ENCODE measurements around the gene KLC1. TPM values are rescaled to one million over a fixed set of nuclear protein-coding genes. Genes with fewer than 3 reads are reported as not detected.

KLC1 gene
- total RNA-seq, 1 experiment from 2014 or later: 163 TPM

GRCh38 chr14:103735022-103735421 is 106.0 kb downstream of the KLC1 start:
- no peak for DNase-seq (ENCODE audit: low spot score)
- Histone ChIP-seq H3K9me3 (ENCODE audit: low read depth, low read length, poor library complexity, severe bottlenecking) (no peaks in the 10 kb centered on the region), H3K27ac (ENCODE audit: low read depth, low read length, poor library complexity, severe bottlenecking) (no peak overlapping the region), H3K27me3 (replicated peaks; ENCODE audit: insufficient read depth, low read depth, low read length, poor library complexity) (no peaks in the 10 kb centered on the region), H3K4me3 (ENCODE audit: low read depth, low read length, poor library complexity, severe bottlenecking) (no peak overlapping the region), H3K36me3 (ENCODE audit: insufficient read depth, low read length, poor library complexity, severe bottlenecking) (peaks cover 16% of the 10 kb centered on the region), H3K4me1 (ENCODE audit: insufficient read depth, low read length, poor library complexity, severe bottlenecking) (no peaks in the 10 kb centered on the region)
- no peak for TF ChIP-seq CTCF (conservative IDR thresholded peaks at IDR 0.05; ENCODE audit: low read depth, low read length)
- TF ChIP-seq EZH2 (IDR thresholded peaks at IDR 0.05; ENCODE audit: borderline replicate concordance, low read depth, low read length, poor library complexity, severe bottlenecking): no peak
- no TSS peak for BruUV-seq (replicated peaks)
- ChIA-PET POLR2A (ENCODE audit: low non-redundant PET) (no interaction called here), CTCF (no interaction called here)
- intact Hi-C loops (cut with micrococcal nuclease; ENCODE audit: unreplicated experiment): no loop called here

- Histone ChIP-seq H3K4me1 (ENCODE audit: insufficient read depth, low read length, poor library complexity, severe bottlenecking) (no peaks in the 10 kb centered on the region), H3K27me3 (replicated peaks; ENCODE audit: insufficient read depth, low read depth, low read length, poor library complexity) (no peaks in the 10 kb centered on the region), H3K27ac (ENCODE audit: low read depth, low read length, poor library complexity, severe bottlenecking) (no peak overlapping the region), H3K9me3 (ENCODE audit: low read depth, low read length, poor library complexity, severe bottlenecking) (no peaks in the 10 kb centered on the region), H3K4me3 (ENCODE audit: low read depth, low read length, poor library complexity, severe bottlenecking) (no peak overlapping the region), H3K36me3 (ENCODE audit: insufficient read depth, low read length, poor library complexity, severe bottlenecking) (peaks cover 16% of the 10 kb centered on the region)
- CTCF ChIA-PET: interaction anchor here (0.6 kb wide), 1 partner anchor 101 kb away, joined by 5 read pairs; no protein-coding TSS in a partner anchor
- intact Hi-C loops (cut with micrococcal nuclease; ENCODE audit: unreplicated experiment): no loop called here
- TF ChIP-seq CTCF (conservative IDR thresholded peaks at IDR 0.05; ENCODE audit: low read depth, low read length) (no peak), EZH2 (IDR thresholded peaks at IDR 0.05; ENCODE audit: borderline replicate concordance, low read depth, low read length, poor library complexity, severe bottlenecking) (no peak)
- POLR2A ChIA-PET (ENCODE audit: low non-redundant PET): no interaction called here
- BruUV-seq (replicated peaks): no TSS peak
- DNase-seq (ENCODE audit: low spot score): no peak
Observed at GRCh38 chr14:103735439-103735814, 106.4 kb downstream of the KLC1 start.

GRCh38 chr14:103735815-103736545 is 107.0 kb downstream of the KLC1 start:
- H3K4me1 ChIP-seq (ENCODE audit: insufficient read depth, low read length, poor library complexity, severe bottlenecking): no peaks in the 10 kb centered on the region
- DNase-seq (ENCODE audit: low spot score): no peak
- no peaks in the 10 kb centered on the region for H3K9me3 ChIP-seq (ENCODE audit: low read depth, low read length, poor library complexity, severe bottlenecking)
- no peak overlapping the region for H3K4me3 ChIP-seq (ENCODE audit: low read depth, low read length, poor library complexity, severe bottlenecking)
- intact Hi-C loops (cut with micrococcal nuclease; ENCODE audit: unreplicated experiment): no loop called here
- peaks cover 16% of the 10 kb centered on the region for H3K36me3 ChIP-seq (ENCODE audit: insufficient read depth, low read length, poor library complexity, severe bottlenecking)
- POLR2A ChIA-PET (ENCODE audit: low non-redundant PET): no interaction called here
- CTCF ChIA-PET: interaction anchor here (0.6 kb wide), 1 partner anchor 100 kb away, joined by 5 read pairs; no protein-coding TSS in a partner anchor
- no peaks in the 10 kb centered on the region for H3K27me3 ChIP-seq (replicated peaks; ENCODE audit: insufficient read depth, low read depth, low read length, poor library complexity)
- BruUV-seq (replicated peaks): no TSS peak
- TF ChIP-seq EZH2 (IDR thresholded peaks at IDR 0.05; ENCODE audit: borderline replicate concordance, low read depth, low read length, poor library complexity, severe bottlenecking): no peak
- no peak for TF ChIP-seq CTCF (conservative IDR thresholded peaks at IDR 0.05; ENCODE audit: low read depth, low read length)
- no peak overlapping the region for H3K27ac ChIP-seq (ENCODE audit: low read depth, low read length, poor library complexity, severe bottlenecking)
